Memory B cell (primary cell): ENCODE measurements around the gene PPP1R1B.
A peak's percentile ranks its signal among the peaks of the same experiment; 100 is the strongest.

ENCODE experiments used
- ATAC-seq: fragments of 150-1000 bp; cut with Tn5 transposase; 2 replicates; pipeline ENCODE4 v1.10.0; 2021; ENCODE audit warnings: low read depth, mild to moderate bottlenecking, moderate library complexity
- DNase-seq, 2 donors: peaks; one replicate each; pipeline ENCODE4 v3.0.0; 2022; ENCODE audit warnings: low spot score in 2 of 2
- H3K27ac Mint-ChIP-seq: one replicate; pipeline ENCODE4 v1.8.0; 2022; ENCODE audit warnings: mild to moderate bottlenecking, moderate library complexity, mixed read lengths
- H3K27me3 Mint-ChIP-seq: one replicate; pipeline ENCODE4 v1.8.0; 2022; ENCODE audit warnings: mixed read lengths
- H3K36me3 Mint-ChIP-seq: one replicate; pipeline ENCODE4 v1.8.0; 2022; ENCODE audit warnings: mild to moderate bottlenecking, mixed read lengths
- H3K4me1 Mint-ChIP-seq: one replicate; pipeline ENCODE4 v1.8.0; 2022; ENCODE audit warnings: mixed read lengths
- H3K4me3 Mint-ChIP-seq: one replicate; pipeline ENCODE4 v1.8.0; 2022; ENCODE audit warnings: mild to moderate bottlenecking, moderate library complexity, mixed read lengths
- H3K9me3 Mint-ChIP-seq: one replicate; pipeline ENCODE4 v1.8.0; 2022; ENCODE audit warnings: mixed read lengths

Gene PPP1R1B

DNA sequence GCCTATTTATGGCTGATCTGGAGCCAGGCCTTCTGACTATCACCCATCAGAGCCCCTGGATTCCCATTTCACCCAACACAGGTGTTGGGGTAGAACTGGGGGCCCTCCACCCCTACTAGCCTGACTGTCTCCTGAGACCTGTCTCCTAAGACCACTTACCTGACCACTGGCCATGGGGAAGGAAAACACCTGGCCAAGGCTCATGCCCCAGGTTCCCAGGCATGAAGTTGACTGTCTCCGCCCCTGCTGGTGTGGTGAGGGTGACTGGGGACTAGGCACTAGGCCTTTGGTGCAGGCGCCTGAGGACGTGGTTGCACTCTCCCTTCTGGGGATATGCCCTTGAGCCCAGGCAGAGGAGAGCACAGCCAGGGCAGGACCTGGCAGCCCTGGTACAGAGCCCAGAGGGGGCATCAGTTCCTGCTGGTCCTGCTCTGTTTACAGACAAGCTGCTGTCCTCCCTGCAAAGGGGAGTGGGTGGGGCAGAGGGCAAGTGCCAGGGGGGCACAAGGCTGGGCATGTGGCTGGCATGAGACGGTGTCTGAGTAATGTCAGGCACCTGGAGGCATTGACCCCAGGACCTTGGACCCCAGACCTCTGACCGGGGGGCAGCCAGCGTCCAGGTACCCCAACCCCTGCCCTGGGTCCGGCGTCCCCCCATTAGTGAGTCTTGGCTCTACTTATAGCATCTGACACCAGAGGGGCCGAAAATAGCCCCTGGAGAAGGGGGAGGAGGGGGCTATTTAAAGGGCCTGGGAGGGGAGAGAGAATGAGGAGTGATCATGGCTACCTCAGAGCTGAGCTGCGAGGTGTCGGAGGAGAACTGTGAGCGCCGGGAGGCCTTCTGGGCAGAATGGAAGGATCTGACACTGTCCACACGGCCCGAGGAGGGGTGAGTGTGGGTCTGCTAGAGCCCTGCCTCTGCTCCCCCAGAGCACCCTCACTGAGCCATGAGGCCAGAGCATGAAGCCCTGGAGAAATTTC is 38.1 kb downstream of the PPP1R1B start, which contains the start of gene TCAP:
TCAP (plus strand) TSS at position 769 of the 981 bp plus-strand sequence; CDS start at position 780, 11 bp downstream.
- ATAC-seq (no peak), DNase-seq (no peak)
- Mint-ChIP-seq H3K4me3 (peak within 1 kb of the TSS; percentile 30), H3K36me3 (peaks cover 5% of the 10 kb centered on the region), H3K4me1 (peaks cover 13% of the 10 kb centered on the region), H3K27ac (no peak within 1 kb of the TSS), H3K9me3 (no peaks in the 10 kb centered on the region), H3K27me3 (peaks cover 6% of the 10 kb centered on the region)

- DNase-seq, result no peak
- Mint-ChIP-seq H3K4me3 (no peak overlapping the region), H3K27me3 (peaks cover 6% of the 10 kb centered on the region), H3K36me3 (peaks cover 5% of the 10 kb centered on the region), H3K9me3 (no peaks in the 10 kb centered on the region), H3K4me1 (peaks cover 13% of the 10 kb centered on the region), H3K27ac (no peak overlapping the region)
- peak; percentile 35 for ATAC-seq
Measured at GRCh38 chr17:39665642-39666224, 39.0 kb downstream of the PPP1R1B start.

- DNase-seq (no peak), ATAC-seq (no peak)
- H3K9me3 Mint-ChIP-seq, result no peaks in the 10 kb centered on the region
- H3K27ac Mint-ChIP-seq, result no peak overlapping the region
- H3K4me1 Mint-ChIP-seq, result peaks cover 13% of the 10 kb centered on the region
- H3K36me3 Mint-ChIP-seq, result peaks cover 4% of the 10 kb centered on the region
- peak overlapping the region; percentile 30 for H3K4me3 Mint-ChIP-seq
- H3K27me3 Mint-ChIP-seq, result peaks cover 6% of the 10 kb centered on the region
Measured at GRCh38 chr17:39666231-39666600, 39.5 kb downstream of the PPP1R1B start.

DNA sequence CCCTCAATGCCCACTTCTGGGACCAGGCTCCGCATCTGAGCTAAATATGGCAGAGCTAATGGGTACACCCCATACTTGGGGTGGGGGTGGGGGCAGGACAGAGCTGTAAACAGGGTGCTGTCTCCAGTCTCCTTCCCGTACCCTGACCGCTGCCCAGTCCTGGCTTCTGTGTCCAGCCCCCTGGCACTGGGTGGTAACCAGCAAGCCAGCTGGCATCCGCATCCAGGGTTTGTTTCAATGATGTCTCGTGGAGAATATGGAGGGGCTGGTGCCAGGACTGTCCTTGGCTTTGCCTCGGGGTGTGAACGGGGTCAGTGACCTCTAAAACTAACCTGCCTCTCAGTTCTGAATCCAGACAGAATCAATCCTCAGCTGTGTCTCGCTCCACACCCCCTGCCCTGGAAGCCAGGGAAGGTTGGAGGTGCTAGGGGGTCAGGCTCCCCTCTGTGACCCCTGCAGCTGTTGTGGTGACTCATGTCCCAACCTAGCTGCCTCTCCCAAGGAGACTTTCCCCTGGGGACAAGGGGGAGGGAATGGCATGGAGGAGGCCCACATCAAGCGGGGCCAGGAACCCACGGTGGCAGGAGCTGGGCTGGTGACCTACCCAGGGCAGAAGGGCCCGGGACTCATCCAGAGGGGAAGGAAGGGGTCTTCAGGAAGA is 40.0 kb downstream of the PPP1R1B start:
- H3K9me3 Mint-ChIP-seq, result no peaks in the 10 kb centered on the region
- no peak for ATAC-seq
- H3K36me3 Mint-ChIP-seq, result no peaks in the 10 kb centered on the region
- H3K4me1 Mint-ChIP-seq, result peaks cover 14% of the 10 kb centered on the region
- peaks cover 6% of the 10 kb centered on the region for H3K27me3 Mint-ChIP-seq
- H3K27ac Mint-ChIP-seq, result no peak overlapping the region
- H3K4me3 Mint-ChIP-seq, result peak overlapping the region; percentile 58
- no peak for DNase-seq

DNA sequence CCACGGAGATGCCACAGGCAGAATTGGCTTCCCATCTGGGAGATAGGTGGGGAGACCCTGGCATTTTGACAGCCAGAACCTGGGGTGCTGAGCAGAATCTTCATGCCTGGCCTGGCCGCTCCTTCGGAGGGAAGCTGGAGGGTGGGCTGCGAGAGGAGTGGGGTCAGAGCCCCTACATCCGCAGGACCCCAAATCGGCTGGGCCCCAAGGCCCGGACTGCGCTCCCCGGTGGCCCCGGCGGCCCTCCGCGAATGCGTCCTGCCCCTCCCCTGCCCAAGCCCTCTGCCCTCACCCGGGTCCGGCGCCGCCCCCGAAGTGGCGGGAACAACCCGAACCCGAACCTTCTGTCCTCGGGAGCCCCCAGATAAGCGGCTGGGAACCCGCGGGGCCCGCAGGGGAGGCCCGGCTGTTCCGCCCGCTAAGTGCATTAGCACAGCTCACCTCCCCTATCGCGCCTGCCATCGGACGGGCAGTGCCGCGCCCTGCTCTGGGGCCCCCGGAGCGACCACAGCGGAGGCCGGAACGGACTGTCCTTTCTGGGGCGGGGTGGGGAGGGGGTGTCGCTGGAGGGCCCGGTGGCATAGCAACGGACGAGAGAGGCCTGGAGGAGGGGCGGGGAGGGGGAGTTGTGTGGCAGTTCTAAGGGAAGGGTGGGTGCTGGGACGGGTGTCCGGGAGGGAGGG is 40.7 kb downstream of the PPP1R1B start:
- H3K4me3 Mint-ChIP-seq, result peak overlapping the region; percentile 80
- peak; percentile 24 for ATAC-seq
- H3K9me3 Mint-ChIP-seq, result no peaks in the 10 kb centered on the region
- DNase-seq, result no peak
- peaks cover 6% of the 10 kb centered on the region for H3K27me3 Mint-ChIP-seq
- H3K27ac Mint-ChIP-seq, result no peak overlapping the region
- peaks cover 21% of the 10 kb centered on the region for H3K4me1 Mint-ChIP-seq
- H3K36me3 Mint-ChIP-seq, result no peaks in the 10 kb centered on the region

- Mint-ChIP-seq H3K36me3 (no peaks in the 10 kb centered on the region), H3K27me3 (peaks cover 6% of the 10 kb centered on the region), H3K4me1 (peaks cover 23% of the 10 kb centered on the region), H3K9me3 (no peaks in the 10 kb centered on the region), H3K4me3 (peak within 1 kb of the TSS; percentile 82), H3K27ac (peak within 1 kb of the TSS; percentile 35)
- ATAC-seq (peak; percentile 81), DNase-seq (peak; percentile 59 to 75)
Measured at GRCh38 chr17:39667945-39668924, 41.5 kb downstream of the PPP1R1B start, which contains the start of gene PNMT. Gene PNMT, plus strand, starts transcription at chr17:39668453. Its CDS starts 23 bp downstream, at chr17:39668476.

- Mint-ChIP-seq H3K36me3 (no peaks in the 10 kb centered on the region), H3K4me3 (no peak overlapping the region), H3K9me3 (no peaks in the 10 kb centered on the region), H3K4me1 (peaks cover 34% of the 10 kb centered on the region), H3K27me3 (peaks cover 6% of the 10 kb centered on the region), H3K27ac (peak overlapping the region; percentile 7)
- no peak for DNase-seq
- no peak for ATAC-seq
Measured at GRCh38 chr17:39669897-39670735, 43.4 kb downstream of the PPP1R1B start.

GRCh38 chr17:39670746-39671145 is 44.0 kb downstream of the PPP1R1B start:
- DNase-seq (no peak), ATAC-seq (no peak)
- Mint-ChIP-seq H3K27me3 (peaks cover 6% of the 10 kb centered on the region), H3K27ac (peak overlapping the region; percentile 7), H3K4me1 (peaks cover 36% of the 10 kb centered on the region), H3K9me3 (no peaks in the 10 kb centered on the region), H3K36me3 (no peaks in the 10 kb centered on the region), H3K4me3 (no peak overlapping the region)

DNA sequence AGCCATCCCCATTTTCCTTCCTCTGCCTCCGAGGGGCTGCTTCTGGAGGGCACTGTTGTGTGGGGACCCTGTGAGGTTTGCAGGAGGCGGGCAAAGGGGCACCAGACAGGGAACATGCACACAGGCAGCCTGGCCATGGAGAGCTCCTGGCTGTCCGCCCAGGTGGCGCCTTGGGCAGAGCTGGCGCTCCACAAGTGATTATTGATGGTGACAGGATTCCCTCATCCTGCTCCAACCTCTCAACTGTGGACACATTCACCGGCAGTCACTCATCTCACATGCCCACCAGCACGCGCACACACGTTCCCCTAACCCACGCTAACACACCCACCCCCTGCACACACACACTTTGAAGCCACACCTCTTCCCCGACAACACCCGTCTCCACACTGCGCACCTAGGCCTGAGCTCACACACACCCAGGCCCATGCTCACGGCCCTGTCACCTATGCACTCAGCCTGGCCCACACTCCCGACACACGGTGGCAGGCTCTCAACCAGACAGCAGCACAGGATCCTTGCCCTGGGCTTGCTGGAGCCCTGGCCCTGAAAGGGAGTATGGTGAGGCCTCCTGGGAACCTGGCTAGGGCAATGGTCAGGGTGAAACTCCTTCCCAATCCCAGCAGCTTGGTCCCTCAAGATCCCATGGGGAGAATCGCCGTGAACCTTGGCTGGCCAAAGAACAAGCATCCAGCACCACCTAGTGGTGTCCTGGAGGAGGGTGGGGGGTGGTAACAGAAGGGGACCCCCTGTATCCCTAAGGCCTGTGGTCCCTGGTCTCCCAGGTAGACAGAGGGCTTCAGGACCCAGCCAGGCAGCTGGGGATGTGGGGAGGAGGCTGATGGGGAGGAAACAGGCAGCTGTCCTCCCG is 45.1 kb downstream of the PPP1R1B start:
- Mint-ChIP-seq H3K9me3 (no peaks in the 10 kb centered on the region), H3K27ac (peak overlapping the region; percentile 29), H3K27me3 (peaks cover 4% of the 10 kb centered on the region), H3K4me3 (peak overlapping the region; percentile 37), H3K4me1 (peaks cover 41% of the 10 kb centered on the region), H3K36me3 (no peaks in the 10 kb centered on the region)
- ATAC-seq (no peak), DNase-seq (no peak)

DNA sequence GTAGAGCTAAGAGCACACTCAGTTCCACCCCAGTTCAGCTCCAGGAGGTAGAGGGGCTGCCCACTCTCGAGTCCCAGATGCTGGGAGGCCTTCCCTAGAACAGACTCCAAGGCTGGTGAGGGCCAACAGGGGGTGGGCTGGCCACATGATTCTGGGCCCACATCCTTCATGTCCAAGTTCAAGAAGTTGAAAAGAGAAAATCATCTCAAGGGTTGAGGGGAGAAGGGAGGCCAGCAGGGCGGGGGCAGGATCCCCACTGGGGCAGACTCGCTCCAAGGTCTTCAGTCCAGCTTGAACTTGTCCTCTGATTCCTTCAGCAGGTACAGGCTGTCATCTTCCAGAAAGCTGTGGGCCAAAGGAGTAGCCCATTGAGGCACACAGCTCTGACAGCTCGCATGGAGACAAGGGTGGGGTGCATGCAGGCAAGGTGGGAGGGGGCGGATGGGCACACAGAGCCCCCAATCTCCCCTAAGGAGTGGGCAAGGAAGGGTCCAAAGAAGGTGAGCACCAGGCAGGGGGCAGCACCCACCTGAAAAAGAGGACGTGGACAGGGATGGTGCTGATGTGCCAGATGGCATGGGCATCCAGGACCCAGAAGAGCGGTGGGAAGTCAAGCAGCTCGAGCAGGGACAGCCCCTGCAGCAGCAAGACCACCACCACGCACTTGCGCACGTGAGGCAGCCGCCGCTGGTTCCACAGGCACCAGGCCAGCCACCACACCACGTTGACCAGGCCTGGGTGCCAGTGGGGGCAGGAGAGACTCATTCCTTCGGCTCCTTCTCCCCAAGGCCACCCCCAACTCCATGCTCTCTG is 46.0 kb downstream of the PPP1R1B start:
- no peaks in the 10 kb centered on the region for H3K9me3 Mint-ChIP-seq
- H3K27ac Mint-ChIP-seq, result no peak overlapping the region
- no peaks in the 10 kb centered on the region for H3K36me3 Mint-ChIP-seq
- no peak overlapping the region for H3K4me3 Mint-ChIP-seq
- peaks cover 4% of the 10 kb centered on the region for H3K27me3 Mint-ChIP-seq
- ATAC-seq, result no peak
- H3K4me1 Mint-ChIP-seq, result peaks cover 47% of the 10 kb centered on the region
- no peak for DNase-seq
